Gastroesophageal sphincter (tissue), 3 donors: ENCODE data around the gene AK8.

Experiments
- EP300 ChIP-seq: sonication (generic); formaldehyde crosslinking; IDR thresholded peaks from one replicate; pipeline ENCODE4 v1.6.1; 2017; ENCODE audit warnings: antibody characterized with exemption, mild to moderate bottlenecking
- POLR2A ChIP-seq, 2 donors: fragments of 450-650 bp; IDR thresholded peaks; one replicate each; pipeline ENCODE4 v1.6.1; 2017; ENCODE audit warnings: antibody characterized with exemption in 2 of 2, mild to moderate bottlenecking in 2 of 2, moderate library complexity in 1 of 2
- TF ChIP-seq, protein P1 (sequence below), 4 experiments: fragments of 200-600 bp in 2 of 4; fragments of 450-650 bp in 2 of 4; sonication (generic) in 1 of 4; IDR thresholded peaks; one replicate each; pipeline ENCODE4 v1.5.1; 2017 to 2019; ENCODE audit warnings: antibody characterized with exemption in 4 of 4, mild to moderate bottlenecking in 2 of 4, moderate library complexity in 2 of 4

DNA sequence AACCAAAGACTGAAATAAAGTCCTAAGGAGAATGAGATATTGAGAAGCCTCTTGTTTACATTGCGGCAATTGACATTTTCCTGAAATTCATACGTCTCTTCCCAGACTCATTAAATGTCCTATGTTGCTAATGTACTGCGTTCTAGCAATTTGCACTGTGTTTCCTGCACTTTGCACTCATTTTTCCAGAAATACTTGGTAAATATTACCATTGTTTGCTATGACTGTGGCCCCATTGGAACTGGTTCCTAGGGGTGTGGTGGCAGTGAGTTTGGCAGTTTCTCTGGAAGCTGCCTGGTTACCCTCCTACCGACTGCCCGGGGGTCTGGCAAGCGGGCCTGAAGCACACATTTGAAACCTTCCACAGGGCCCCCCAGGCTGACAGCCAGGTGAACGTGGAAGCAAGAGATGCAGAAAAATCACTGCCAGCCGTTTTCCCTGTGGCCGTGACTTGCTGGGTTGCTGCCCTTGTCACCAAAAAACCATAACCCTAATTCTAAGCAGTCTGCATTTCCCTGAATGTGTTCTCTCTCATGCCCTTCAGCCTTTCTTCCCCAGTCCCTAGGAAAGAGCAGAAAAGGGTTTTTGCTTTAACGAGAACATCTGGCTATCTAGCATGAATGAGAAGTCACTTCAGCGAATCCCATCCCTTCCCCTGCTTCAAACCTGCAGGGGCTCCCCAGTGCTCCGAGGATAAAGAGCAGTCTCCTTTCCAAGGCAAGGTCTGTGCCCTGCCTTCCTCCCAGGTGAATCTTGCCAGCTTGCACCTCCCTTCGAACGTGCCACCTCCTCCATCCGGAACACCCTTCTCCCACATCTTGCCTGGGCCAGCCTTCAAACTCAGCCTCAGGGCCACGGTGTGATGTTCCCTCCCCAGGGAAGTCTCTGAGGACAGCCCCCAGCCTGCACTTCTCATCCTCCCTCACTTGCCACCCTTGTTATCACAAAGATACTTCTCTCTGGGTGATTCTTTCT lies 84.2 kb downstream of the AK8 start:
- TF ChIP-seq, protein P1, sequence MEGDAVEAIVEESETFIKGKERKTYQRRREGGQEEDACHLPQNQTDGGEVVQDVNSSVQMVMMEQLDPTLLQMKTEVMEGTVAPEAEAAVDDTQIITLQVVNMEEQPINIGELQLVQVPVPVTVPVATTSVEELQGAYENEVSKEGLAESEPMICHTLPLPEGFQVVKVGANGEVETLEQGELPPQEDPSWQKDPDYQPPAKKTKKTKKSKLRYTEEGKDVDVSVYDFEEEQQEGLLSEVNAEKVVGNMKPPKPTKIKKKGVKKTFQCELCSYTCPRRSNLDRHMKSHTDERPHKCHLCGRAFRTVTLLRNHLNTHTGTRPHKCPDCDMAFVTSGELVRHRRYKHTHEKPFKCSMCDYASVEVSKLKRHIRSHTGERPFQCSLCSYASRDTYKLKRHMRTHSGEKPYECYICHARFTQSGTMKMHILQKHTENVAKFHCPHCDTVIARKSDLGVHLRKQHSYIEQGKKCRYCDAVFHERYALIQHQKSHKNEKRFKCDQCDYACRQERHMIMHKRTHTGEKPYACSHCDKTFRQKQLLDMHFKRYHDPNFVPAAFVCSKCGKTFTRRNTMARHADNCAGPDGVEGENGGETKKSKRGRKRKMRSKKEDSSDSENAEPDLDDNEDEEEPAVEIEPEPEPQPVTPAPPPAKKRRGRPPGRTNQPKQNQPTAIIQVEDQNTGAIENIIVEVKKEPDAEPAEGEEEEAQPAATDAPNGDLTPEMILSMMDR (IDR thresholded peaks at IDR 0.05): no peak
- TF ChIP-seq EP300 (no peak), POLR2A (IDR thresholded peaks at IDR 0.05) (no peak)
